Upper lobe of right lung (tissue), 1 donor: Measurements from ENCODE around the gene SCAMP4. TPM values are rescaled to one million over a fixed set of nuclear protein-coding genes. Genes with fewer than 3 reads are reported as not detected.

Experiments
- ATAC-seq: fragments of 200-7000 bp; cut with Tn5 transposase; one replicate; pipeline ENCODE4 v1.9.1; 2020; ENCODE audit warnings: mild to moderate bottlenecking, moderate library complexity
- DNase-seq: peaks from one replicate; pipeline ENCODE4 v3.0.0-alpha.2; 2020
- H3K27ac ChIP-seq: fragments of 200-600 bp; one replicate; pipeline ENCODE4 v1.8.0; 2022
- H3K27me3 ChIP-seq: fragments of 200-600 bp; one replicate; pipeline ENCODE4 v1.8.0; 2022; ENCODE audit warnings: mild to moderate bottlenecking
- H3K36me3 ChIP-seq: fragments of 200-600 bp; one replicate; pipeline ENCODE4 v1.8.0; 2022
- H3K4me1 ChIP-seq: fragments of 200-600 bp; one replicate; pipeline ENCODE4 v1.8.0; 2022
- H3K4me3 ChIP-seq: fragments of 200-600 bp; one replicate; pipeline ENCODE4 v1.8.0; 2022; ENCODE audit warnings: mild to moderate bottlenecking
- H3K9me3 ChIP-seq: fragments of 200-600 bp; one replicate; pipeline ENCODE4 v1.8.0; 2022
- CTCF ChIP-seq: fragments of 200-600 bp; IDR thresholded peaks from one replicate; pipeline ENCODE4 v1.8.0; 2022; ENCODE audit warnings: antibody characterized with exemption
- intact Hi-C: fragments of 100-400 bp; cut with DNase I; formaldehyde crosslinking; loops from one replicate; pipeline ENCODE4 v1.11.0; 2022
- total RNA-seq: library from RNA; stranded (reverse); fragmentation: NEBNext Ultra II Directional; extraction: Animal tissue kit (Norgen Biotek cat#: 25700); gene quantifications from one replicate; pipeline ENCODE4 v1.2.1, GENCODE V29; 2021
- donor health status: DM: no; HTN: yes; CAD: no; lungs with severe emphysema.

SCAMP4 gene
- total RNA-seq, 1 donor from 2014 or later = 73.2 TPM

- intact Hi-C loops = loop anchor here (10.0 kb wide), 1 partner anchor 165 kb away; no protein-coding TSS in a partner anchor
- H3K4me1 ChIP-seq = peaks cover 28% of the 10 kb centered on the region
- H3K4me3 ChIP-seq = no peak overlapping the region
- TF ChIP-seq CTCF = no peak
- peaks cover 14% of the 10 kb centered on the region for H3K36me3 ChIP-seq
- peak overlapping the region; percentile 42 for H3K27ac ChIP-seq
- H3K9me3 ChIP-seq = no peaks in the 10 kb centered on the region
- ATAC-seq (no peak), DNase-seq (no peak)
- no peaks in the 10 kb centered on the region for H3K27me3 ChIP-seq
Observed at GRCh38 chr19:1909761-1910080, 4.5 kb downstream of the SCAMP4 start.

- intact Hi-C loops = loop anchor here (10.0 kb wide), 1 partner anchor 165 kb away; no protein-coding TSS in a partner anchor
- H3K27ac ChIP-seq = peak overlapping the region; percentile 42
Observed at GRCh38 chr19:1910177-1910576, 5.0 kb downstream of the SCAMP4 start.

GRCh38 chr19:1911098-1911497 lies 5.9 kb downstream of the SCAMP4 start:
- Histone ChIP-seq H3K27ac (no peak overlapping the region), H3K4me1 (peaks cover 22% of the 10 kb centered on the region), H3K4me3 (no peak overlapping the region), H3K27me3 (no peaks in the 10 kb centered on the region), H3K9me3 (no peaks in the 10 kb centered on the region), H3K36me3 (peaks cover 14% of the 10 kb centered on the region)
- intact Hi-C loops = loop anchor here (10.0 kb wide), 1 partner anchor 164 kb away; no protein-coding TSS in a partner anchor
- no peak for TF ChIP-seq CTCF
- ATAC-seq (no peak), DNase-seq (no peak)

More at GRCh38 chr19:1910177-1910576, 5.0 kb downstream of the SCAMP4 start:
- peaks cover 14% of the 10 kb centered on the region for H3K36me3 ChIP-seq
- DNase-seq = no peak
- H3K4me3 ChIP-seq = no peak overlapping the region
- no peaks in the 10 kb centered on the region for H3K27me3 ChIP-seq
- TF ChIP-seq CTCF = no peak
- peaks cover 28% of the 10 kb centered on the region for H3K4me1 ChIP-seq
- ATAC-seq = no peak
- no peaks in the 10 kb centered on the region for H3K9me3 ChIP-seq

GRCh38 chr19:1911995-1912394 lies 6.8 kb downstream of the SCAMP4 start:
- no peak overlapping the region for H3K4me3 ChIP-seq

GRCh38 chr19:1912760-1913505 lies 7.7 kb downstream of the SCAMP4 start:
- peaks cover 18% of the 10 kb centered on the region for H3K4me1 ChIP-seq
- H3K27ac ChIP-seq = no peak overlapping the region
- no peak for TF ChIP-seq CTCF
- H3K36me3 ChIP-seq = peaks cover 17% of the 10 kb centered on the region
- H3K9me3 ChIP-seq = no peaks in the 10 kb centered on the region
- H3K4me3 ChIP-seq = no peak overlapping the region
- H3K27me3 ChIP-seq = no peaks in the 10 kb centered on the region
- intact Hi-C loops = loop anchor here (10.0 kb wide), 1 partner anchor 162 kb away; no protein-coding TSS in a partner anchor
- no peak for ATAC-seq
- no peak for DNase-seq

More at GRCh38 chr19:1911995-1912394, 6.8 kb downstream of the SCAMP4 start:
- DNase-seq (no peak), ATAC-seq (no peak)
- peaks cover 14% of the 10 kb centered on the region for H3K36me3 ChIP-seq
- peaks cover 21% of the 10 kb centered on the region for H3K4me1 ChIP-seq
- no peaks in the 10 kb centered on the region for H3K27me3 ChIP-seq
- no peaks in the 10 kb centered on the region for H3K9me3 ChIP-seq
- H3K27ac ChIP-seq = no peak overlapping the region
- no peak for TF ChIP-seq CTCF
- intact Hi-C loops = loop anchor here (10.0 kb wide), 1 partner anchor 163 kb away; no protein-coding TSS in a partner anchor
